HG03469 (cell line): Measurements from ENCODE around the gene BCLAF1.

Source experiments
- ATAC-seq: cut with Tn5 transposase; IDR thresholded peaks from one replicate; pipeline ENCODE4 v1.9.1; 2021; ENCODE audit warnings: mild to moderate bottlenecking, moderate library complexity, moderate number of reproducible peaks; ENCODE audit not compliant: unreplicated experiment

Gene BCLAF1

GRCh38 chr6:136209496-136209895, 80.2 kb downstream of the BCLAF1 start:
- ATAC-seq: no peak

GRCh38 chr6:136208783-136209182, 80.9 kb downstream of the BCLAF1 start:
- no peak for ATAC-seq
